Measurements from ENCODE around the gene SLC3A2. TPM values are rescaled to one million over a fixed set of nuclear protein-coding genes. Genes with fewer than 3 reads are reported as not detected.

SLC3A2 gene
- total and polyA plus RNA-seq, 4 donors = 34.3 to 59.5 (median 51.0) TPM

- TF ChIP-seq ZBTB33 (IDR thresholded peaks at IDR 0.05) = no peak
- TF ChIP-seq ATF3 (IDR thresholded peaks at IDR 0.05) = no peak
- TF ChIP-seq EGR1 (IDR thresholded peaks at IDR 0.05; ENCODE audit: low read depth in 2 of 2) = no peak
- TF ChIP-seq FOXA1 (IDR thresholded peaks at IDR 0.05) = no peak
- no peak for TF ChIP-seq GABPA (IDR thresholded peaks at IDR 0.05 in 1 of 2, conservative IDR thresholded peaks at IDR 0.05 in 1 of 2)
- no peak for TF ChIP-seq TAF1 (conservative IDR thresholded peaks at IDR 0.05)
- no peak for TF ChIP-seq MAX (IDR thresholded peaks at IDR 0.05)
Measured at GRCh38 chr11:62863687-62864335, 16.9 kb upstream of the SLC3A2 start (continued).

GRCh38 chr11:62865635-62866034 is 15.1 kb upstream of the SLC3A2 start:
- Histone ChIP-seq H3K9me3 (ENCODE audit: control insufficient read depth in 4 of 4, low read length in 3 of 4) (no peaks in the 10 kb centered on the region), H3K36me3 (ENCODE audit: control insufficient read depth in 4 of 4, insufficient read depth in 3 of 4, low read depth in 1 of 4, low read length in 3 of 4) (no peaks in the 10 kb centered on the region), H3K4me1 (ENCODE audit: control insufficient read depth in 4 of 4, insufficient read depth in 4 of 4, low read length in 3 of 4) (no peaks in the 10 kb centered on the region), H3K27me3 (ENCODE audit: control insufficient read depth in 4 of 4, insufficient read depth in 4 of 4, low read length in 3 of 4) (no peaks in the 10 kb centered on the region), H3K9ac (ENCODE audit: low read depth in 1 of 2, low read length in 2 of 2) (no peak overlapping the region), H3K27ac (ENCODE audit: low read depth in 1 of 2, low read length in 2 of 2) (no peak overlapping the region), H3K4me3 (ENCODE audit: low read depth in 1 of 3, low read length in 3 of 3) (no peak overlapping the region)
- no peak for TF ChIP-seq ZBTB33 (IDR thresholded peaks at IDR 0.05)
- TF ChIP-seq NR2F2 (IDR thresholded peaks at IDR 0.05) = no peak
- TF ChIP-seq CTCF (IDR thresholded peaks at IDR 0.05; ENCODE audit: low read depth, low read length, missing input control) = no peak
- no peak for TF ChIP-seq YY1 (IDR thresholded peaks at IDR 0.05)
- TF ChIP-seq FOXA2 (IDR thresholded peaks at IDR 0.05) = no peak
- TF ChIP-seq RAD21 (IDR thresholded peaks at IDR 0.05) = no peak
- no peak for TF ChIP-seq HNF4G (IDR thresholded peaks at IDR 0.05)
- no peak for TF ChIP-seq EGR1 (IDR thresholded peaks at IDR 0.05; ENCODE audit: low read depth in 2 of 2)
- no peak for TF ChIP-seq JUND (IDR thresholded peaks at IDR 0.05)
- no peak for TF ChIP-seq ATF3 (IDR thresholded peaks at IDR 0.05)
- no peak for TF ChIP-seq MAX (IDR thresholded peaks at IDR 0.05)
- TF ChIP-seq FOXA1 (IDR thresholded peaks at IDR 0.05) = no peak
- no peak for TF ChIP-seq RXRA (IDR thresholded peaks at IDR 0.05)
- no peak for TF ChIP-seq REST (IDR thresholded peaks at IDR 0.05)
- DNase-seq (ENCODE audit: low spot score) = no peak
- WGBS = 82% methylated on average over 6 of the region's 6 CpGs
